WTC11 (cell line): ENCODE measurements around the gene WNT3A.

Experiments used
- CBFB ChIP-seq: sonication (generic); formaldehyde crosslinking; IDR thresholded peaks from 2 replicates; pipeline ENCODE4 v1.8.1; 2022; ENCODE audit warnings: mild to moderate bottlenecking, low read depth, missing genetic modification reagents
- CREM ChIP-seq: sonication (generic); formaldehyde crosslinking; IDR thresholded peaks from 2 replicates; pipeline ENCODE4 v1.8.1; 2022; ENCODE audit warnings: mild to moderate bottlenecking, missing genetic modification reagents, moderate library complexity
- ELF4 ChIP-seq: sonication (generic); formaldehyde crosslinking; IDR thresholded peaks from 2 replicates; pipeline ENCODE4 v1.8.1; 2022; ENCODE audit warnings: low read depth, mild to moderate bottlenecking, moderate library complexity, missing genetic modification reagents
- TP53 ChIP-seq: sonication (generic); formaldehyde crosslinking; IDR thresholded peaks from 2 replicates; pipeline ENCODE4 v1.8.1; 2023; ENCODE audit warnings: mild to moderate bottlenecking, missing genetic modification reagents
- ZNF121 ChIP-seq: sonication (generic); formaldehyde crosslinking; IDR thresholded peaks from 2 replicates; pipeline ENCODE4 v1.8.0; 2023; ENCODE audit warnings: missing genetic modification reagents
- TF ChIP-seq, protein P1 (sequence below): fragments of 200-600 bp; IDR thresholded peaks from 2 replicates; pipeline ENCODE4 v1.8.0; 2022; ENCODE audit warnings: antibody characterized with exemption
- TF ChIP-seq, protein P2 (sequence below): sonication (generic); formaldehyde crosslinking; IDR thresholded peaks from 2 replicates; pipeline ENCODE4 v1.8.0; 2022; ENCODE audit warnings: mild to moderate bottlenecking, missing genetic modification reagents
- TF ChIP-seq, protein P3 (sequence below): fragments of 250-450 bp; sonication (Bioruptor Pico); IDR thresholded peaks from 2 replicates; pipeline ENCODE4 v1.8.0; 2021; ENCODE audit warnings: mild to moderate bottlenecking
- TF ChIP-seq, protein P4 (sequence below): sonication (generic); formaldehyde crosslinking; IDR thresholded peaks from 2 replicates; pipeline ENCODE4 v1.8.1; 2022; ENCODE audit warnings: missing genetic modification reagents, borderline replicate concordance
- TF ChIP-seq, protein P5 (sequence below): sonication (generic); formaldehyde crosslinking; IDR thresholded peaks from 2 replicates; pipeline ENCODE4 v1.8.1; 2023; ENCODE audit warnings: mild to moderate bottlenecking, missing genetic modification reagents, moderate library complexity
- TF ChIP-seq, protein P6 (sequence below): sonication (generic); formaldehyde crosslinking; IDR thresholded peaks from 2 replicates; pipeline ENCODE4 v1.8.0; 2022; ENCODE audit warnings: mild to moderate bottlenecking, missing genetic modification reagents
- TF ChIP-seq, protein P7 (sequence below): sonication (generic); formaldehyde crosslinking; IDR thresholded peaks from 2 replicates; pipeline ENCODE4 v1.8.1; 2022; ENCODE audit warnings: low read depth, mild to moderate bottlenecking, moderate library complexity, missing genetic modification reagents, borderline replicate concordance
- TF ChIP-seq, protein P8 (sequence below): fragments of 250-450 bp; sonication (Bioruptor Pico); IDR thresholded peaks from 2 replicates; pipeline ENCODE4 v1.9.0; 2021; ENCODE audit warnings: mild to moderate bottlenecking

DNA sequence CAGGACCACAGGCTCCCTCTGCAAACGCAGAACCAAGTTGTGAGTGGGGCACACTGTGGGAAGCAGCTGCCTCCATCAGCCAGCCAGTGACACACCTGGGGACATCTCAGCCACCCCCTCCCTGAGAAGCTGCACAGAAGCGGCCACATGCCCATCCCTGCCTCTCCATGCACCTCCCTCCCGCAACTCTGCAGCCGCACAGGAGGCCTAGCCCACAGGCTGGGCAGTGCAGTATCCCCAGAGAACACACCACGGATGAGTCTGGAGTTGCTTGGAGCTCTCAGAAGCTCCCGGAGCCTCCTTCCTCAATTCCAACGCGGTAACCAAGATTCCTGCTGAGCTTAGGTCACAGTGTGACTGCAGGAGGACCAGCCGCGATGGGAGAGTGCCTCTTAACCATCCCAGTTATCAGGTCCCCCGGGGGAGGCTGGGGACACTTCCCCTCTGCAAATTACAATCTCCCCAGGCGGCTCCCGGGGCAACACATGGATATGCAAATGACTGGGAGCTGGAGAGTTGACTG, 1.2 kb upstream of the WNT3A start:
- TF ChIP-seq, protein P1, sequence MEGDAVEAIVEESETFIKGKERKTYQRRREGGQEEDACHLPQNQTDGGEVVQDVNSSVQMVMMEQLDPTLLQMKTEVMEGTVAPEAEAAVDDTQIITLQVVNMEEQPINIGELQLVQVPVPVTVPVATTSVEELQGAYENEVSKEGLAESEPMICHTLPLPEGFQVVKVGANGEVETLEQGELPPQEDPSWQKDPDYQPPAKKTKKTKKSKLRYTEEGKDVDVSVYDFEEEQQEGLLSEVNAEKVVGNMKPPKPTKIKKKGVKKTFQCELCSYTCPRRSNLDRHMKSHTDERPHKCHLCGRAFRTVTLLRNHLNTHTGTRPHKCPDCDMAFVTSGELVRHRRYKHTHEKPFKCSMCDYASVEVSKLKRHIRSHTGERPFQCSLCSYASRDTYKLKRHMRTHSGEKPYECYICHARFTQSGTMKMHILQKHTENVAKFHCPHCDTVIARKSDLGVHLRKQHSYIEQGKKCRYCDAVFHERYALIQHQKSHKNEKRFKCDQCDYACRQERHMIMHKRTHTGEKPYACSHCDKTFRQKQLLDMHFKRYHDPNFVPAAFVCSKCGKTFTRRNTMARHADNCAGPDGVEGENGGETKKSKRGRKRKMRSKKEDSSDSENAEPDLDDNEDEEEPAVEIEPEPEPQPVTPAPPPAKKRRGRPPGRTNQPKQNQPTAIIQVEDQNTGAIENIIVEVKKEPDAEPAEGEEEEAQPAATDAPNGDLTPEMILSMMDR: no peak
- TF ChIP-seq, protein P2, sequence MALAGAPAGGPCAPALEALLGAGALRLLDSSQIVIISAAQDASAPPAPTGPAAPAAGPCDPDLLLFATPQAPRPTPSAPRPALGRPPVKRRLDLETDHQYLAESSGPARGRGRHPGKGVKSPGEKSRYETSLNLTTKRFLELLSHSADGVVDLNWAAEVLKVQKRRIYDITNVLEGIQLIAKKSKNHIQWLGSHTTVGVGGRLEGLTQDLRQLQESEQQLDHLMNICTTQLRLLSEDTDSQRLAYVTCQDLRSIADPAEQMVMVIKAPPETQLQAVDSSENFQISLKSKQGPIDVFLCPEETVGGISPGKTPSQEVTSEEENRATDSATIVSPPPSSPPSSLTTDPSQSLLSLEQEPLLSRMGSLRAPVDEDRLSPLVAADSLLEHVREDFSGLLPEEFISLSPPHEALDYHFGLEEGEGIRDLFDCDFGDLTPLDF: no peak
- TF ChIP-seq, protein P3, sequence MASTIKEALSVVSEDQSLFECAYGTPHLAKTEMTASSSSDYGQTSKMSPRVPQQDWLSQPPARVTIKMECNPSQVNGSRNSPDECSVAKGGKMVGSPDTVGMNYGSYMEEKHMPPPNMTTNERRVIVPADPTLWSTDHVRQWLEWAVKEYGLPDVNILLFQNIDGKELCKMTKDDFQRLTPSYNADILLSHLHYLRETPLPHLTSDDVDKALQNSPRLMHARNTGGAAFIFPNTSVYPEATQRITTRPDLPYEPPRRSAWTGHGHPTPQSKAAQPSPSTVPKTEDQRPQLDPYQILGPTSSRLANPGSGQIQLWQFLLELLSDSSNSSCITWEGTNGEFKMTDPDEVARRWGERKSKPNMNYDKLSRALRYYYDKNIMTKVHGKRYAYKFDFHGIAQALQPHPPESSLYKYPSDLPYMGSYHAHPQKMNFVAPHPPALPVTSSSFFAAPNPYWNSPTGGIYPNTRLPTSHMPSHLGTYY (CRISPR knock-in tag): no peak
- no peak for TF ChIP-seq ELF4 (CRISPR knock-in tag)
- TF ChIP-seq, protein P4, sequence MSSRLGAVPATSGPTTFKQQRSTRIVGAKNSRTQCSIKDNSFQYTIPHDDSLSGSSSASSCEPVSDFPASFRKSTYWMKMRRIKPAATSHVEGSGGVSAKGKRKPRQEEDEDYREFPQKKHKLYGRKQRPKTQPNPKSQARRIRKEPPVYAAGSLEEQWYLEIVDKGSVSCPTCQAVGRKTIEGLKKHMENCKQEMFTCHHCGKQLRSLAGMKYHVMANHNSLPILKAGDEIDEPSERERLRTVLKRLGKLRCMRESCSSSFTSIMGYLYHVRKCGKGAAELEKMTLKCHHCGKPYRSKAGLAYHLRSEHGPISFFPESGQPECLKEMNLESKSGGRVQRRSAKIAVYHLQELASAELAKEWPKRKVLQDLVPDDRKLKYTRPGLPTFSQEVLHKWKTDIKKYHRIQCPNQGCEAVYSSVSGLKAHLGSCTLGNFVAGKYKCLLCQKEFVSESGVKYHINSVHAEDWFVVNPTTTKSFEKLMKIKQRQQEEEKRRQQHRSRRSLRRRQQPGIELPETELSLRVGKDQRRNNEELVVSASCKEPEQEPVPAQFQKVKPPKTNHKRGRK (CRISPR knock-in tag): no peak
- TF ChIP-seq, protein P5, sequence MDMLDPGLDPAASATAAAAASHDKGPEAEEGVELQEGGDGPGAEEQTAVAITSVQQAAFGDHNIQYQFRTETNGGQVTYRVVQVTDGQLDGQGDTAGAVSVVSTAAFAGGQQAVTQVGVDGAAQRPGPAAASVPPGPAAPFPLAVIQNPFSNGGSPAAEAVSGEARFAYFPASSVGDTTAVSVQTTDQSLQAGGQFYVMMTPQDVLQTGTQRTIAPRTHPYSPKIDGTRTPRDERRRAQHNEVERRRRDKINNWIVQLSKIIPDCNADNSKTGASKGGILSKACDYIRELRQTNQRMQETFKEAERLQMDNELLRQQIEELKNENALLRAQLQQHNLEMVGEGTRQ (CRISPR knock-in tag): no peak
- TF ChIP-seq, protein P6, sequence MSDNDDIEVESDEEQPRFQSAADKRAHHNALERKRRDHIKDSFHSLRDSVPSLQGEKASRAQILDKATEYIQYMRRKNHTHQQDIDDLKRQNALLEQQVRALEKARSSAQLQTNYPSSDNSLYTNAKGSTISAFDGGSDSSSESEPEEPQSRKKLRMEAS (CRISPR knock-in tag): no peak
- no peak for TF ChIP-seq TP53
- TF ChIP-seq, protein P7, sequence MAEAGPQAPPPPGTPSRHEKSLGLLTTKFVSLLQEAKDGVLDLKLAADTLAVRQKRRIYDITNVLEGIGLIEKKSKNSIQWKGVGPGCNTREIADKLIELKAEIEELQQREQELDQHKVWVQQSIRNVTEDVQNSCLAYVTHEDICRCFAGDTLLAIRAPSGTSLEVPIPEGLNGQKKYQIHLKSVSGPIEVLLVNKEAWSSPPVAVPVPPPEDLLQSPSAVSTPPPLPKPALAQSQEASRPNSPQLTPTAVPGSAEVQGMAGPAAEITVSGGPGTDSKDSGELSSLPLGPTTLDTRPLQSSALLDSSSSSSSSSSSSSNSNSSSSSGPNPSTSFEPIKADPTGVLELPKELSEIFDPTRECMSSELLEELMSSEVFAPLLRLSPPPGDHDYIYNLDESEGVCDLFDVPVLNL (CRISPR knock-in tag): no peak
- TF ChIP-seq, protein P8, sequence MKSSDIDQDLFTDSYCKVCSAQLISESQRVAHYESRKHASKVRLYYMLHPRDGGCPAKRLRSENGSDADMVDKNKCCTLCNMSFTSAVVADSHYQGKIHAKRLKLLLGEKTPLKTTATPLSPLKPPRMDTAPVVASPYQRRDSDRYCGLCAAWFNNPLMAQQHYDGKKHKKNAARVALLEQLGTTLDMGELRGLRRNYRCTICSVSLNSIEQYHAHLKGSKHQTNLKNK (CRISPR knock-in tag): no peak
- TF ChIP-seq ZNF121 (CRISPR knock-in tag): no peak
- no peak for TF ChIP-seq CREM (CRISPR knock-in tag)
- TF ChIP-seq CBFB (CRISPR knock-in tag): no peak
